ENCODE measurements around the gene NADK2.

- TF ChIP-seq CTCF (IDR thresholded peaks at IDR 0.05) (no peak), POLR2A (IDR thresholded peaks at IDR 0.05) (no peak)
These were observed 3.0 kb downstream of the NADK2 start for GRCh38 chr5:36238502-36239295.
